NCI-H446 treated with DMSO at 0.1 percent for 48 hours (cell line): Measurements from ENCODE around the gene PPIH.
"Not testable (repeated sequence)": the region's sequence is repeated elsewhere in the genome, so short reads cannot be mapped to it uniquely, and the experiment has no call there.

Experiments used
- DNase-seq: peaks from one replicate; lab custom pipeline; 2025; lab: John Stamatoyannopoulos, UW

The PPIH gene

DNA sequence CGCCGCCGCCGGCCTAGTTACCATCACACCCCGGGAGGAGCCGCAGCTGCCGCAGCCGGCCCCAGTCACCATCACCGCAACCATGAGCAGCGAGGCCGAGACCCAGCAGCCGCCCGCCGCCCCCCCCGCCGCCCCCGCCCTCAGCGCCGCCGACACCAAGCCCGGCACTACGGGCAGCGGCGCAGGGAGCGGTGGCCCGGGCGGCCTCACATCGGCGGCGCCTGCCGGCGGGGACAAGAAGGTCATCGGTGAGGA is 24.2 kb downstream of the PPIH start:
- not testable (repeated sequence) for DNase-seq

DNA sequence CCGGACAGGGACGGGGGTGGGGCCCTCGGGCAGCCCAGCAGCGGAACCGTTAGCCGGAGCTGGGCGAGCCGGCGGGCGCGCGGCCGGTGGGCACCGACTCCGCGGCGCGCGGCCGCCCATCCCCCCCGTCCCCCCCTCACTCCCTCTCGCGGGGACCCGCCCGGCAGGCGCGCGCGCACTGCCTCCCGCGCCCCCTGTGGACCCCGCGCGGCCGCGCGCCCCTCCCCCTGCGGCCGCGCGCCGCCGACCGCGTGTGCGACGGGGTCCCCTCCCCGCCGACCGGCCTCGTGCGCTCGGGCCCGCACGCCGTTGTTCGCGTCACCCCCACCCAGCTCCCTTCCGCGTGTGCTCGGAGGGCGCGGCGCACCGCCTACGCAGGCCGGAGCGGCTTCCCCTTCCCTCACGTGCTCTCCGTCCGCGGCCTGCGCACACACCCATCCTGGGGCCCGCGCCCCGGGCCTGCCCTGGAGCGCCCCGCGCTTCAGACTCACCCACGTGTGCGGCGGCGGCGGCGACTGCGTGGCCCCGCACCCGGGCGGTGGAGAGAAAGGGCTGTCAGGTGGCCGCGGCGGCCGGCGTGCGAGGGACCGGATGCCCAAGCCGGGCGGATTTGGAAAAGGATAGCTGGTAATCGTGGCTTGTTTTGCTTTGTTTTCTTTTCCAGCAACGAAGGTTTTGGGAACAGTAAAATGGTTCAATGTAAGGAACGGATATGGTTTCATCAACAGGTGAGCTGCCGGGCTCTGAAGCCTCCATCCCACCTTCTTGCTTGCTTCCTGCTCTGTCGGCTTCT is 24.7 kb downstream of the PPIH start:
- no peak for DNase-seq

DNA sequence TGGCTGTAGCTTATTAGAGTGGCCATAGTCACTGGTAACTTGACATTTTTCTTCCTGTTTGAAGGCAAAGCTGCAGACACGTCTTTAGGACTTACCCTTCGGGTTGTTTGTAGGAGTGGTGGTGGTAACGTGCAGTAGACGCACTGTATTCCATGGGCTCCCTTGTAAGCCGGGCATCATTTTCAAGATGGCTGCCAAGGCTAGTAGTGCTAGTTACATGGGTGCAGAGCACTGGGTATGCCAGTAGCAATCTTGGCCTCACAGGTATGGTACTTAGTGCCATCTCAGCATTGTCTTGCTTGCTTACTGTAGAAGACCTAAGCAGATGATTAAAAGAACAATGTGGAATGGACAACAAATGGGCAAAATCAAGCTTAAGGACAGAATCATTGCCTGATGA is 25.9 kb downstream of the PPIH start:
- no peak for DNase-seq

DNA sequence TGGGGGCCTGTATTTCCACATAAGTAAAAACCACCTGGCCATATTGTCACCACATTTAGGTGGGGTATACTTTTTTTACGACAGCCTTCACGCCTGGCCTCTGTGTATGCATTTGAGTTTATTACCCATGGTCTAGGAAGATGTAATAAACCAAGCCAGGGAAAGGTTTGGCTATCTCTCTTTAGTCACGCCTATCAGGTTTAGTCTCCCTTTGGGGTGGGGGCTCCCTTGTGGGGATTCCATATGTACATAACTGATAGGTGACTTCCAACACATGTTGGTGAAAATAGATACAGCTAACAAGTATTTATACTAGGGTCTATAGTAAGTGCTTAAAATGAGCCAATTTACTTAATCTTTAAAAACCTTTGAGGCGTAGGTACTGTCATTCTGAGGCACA is 28.2 kb downstream of the PPIH start:
- no peak for DNase-seq

DNA sequence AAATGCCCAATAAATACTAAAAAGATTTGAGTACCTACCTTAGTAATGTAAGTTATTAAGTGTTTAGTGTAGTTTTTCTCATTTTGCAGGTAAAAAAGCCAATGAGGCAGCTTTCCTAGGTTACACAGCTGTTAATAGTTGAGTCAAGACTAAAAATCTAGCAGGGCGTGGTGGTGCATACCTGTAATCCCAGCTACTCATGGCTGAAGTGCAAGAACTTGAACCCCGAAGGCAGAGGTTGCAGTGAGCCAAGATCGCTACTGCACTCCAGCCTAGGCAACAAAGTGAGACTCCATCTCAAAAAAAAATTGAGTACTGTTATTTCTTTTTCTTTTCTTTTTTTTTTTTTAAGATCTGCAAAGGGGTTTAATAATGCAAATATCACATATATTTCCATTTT is 31.7 kb downstream of the PPIH start:
- DNase-seq = no peak

DNA sequence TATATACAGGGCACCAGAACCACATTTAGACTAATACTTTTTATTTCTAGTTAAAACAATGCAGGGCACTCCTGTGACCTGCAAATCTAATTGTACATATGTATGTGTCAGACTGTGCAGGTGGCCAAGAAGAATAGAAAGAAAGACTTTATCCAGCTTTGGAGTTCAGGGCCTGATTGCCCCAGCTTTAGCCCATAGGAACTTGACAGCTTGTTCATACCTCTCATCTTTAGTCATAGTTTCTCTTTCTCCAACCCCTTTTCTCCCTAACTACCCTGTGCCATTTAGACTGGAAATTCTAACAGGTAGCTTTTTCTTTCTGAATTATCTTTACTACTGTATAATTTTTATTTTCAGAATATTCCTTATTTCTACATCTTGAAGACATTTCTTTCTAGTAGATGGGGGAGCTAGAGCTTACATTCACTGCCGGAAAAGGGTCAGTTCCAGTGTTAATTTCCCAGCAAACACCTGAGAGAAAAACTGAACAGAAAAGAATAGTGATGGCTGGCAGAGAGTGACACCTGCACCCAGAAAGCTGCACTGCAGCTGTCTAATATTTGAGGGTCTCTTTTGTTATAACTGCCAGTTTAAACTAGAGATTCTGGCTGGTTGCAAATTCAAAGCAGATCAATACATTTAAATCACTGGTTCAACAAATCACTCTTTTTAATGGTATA is 32.4 kb downstream of the PPIH start:
- no peak for DNase-seq

DNA sequence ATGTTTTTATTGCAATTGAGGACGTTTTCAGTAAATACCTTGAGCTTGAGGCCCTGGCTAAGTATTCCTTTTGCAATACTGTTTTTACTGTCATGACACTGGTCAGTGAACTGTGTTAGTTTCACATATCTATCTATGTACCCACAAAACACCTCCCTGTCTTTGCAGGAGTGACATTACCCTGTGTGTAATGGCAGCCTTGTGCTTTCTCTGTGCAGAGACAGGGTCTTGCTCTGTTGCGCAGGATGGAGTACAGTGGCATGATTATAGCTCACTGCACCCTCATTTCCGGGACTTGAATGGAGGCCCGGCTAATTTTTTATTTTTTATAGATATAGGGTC is 32.9 kb downstream of the PPIH start:
- no peak for DNase-seq

DNA sequence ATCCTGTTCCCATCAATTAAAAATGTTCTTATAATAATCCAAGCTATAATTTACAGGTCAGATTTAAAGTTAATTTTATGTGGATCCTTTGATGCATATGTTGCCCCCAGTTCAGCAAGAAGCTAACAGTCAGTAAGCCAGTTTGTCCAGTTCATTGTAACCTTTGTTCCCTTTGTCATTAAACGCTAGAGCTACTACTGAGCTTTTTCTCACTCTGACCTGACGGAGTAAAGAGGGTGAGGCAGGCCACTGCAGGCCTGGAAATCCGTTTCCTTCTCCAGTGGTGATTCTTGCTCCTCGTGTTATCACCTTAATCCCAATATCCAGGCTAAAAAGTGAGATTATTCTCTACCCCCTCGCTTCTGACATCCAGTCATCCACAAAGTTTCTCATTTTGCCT is 34.2 kb downstream of the PPIH start:
- no peak for DNase-seq

DNA sequence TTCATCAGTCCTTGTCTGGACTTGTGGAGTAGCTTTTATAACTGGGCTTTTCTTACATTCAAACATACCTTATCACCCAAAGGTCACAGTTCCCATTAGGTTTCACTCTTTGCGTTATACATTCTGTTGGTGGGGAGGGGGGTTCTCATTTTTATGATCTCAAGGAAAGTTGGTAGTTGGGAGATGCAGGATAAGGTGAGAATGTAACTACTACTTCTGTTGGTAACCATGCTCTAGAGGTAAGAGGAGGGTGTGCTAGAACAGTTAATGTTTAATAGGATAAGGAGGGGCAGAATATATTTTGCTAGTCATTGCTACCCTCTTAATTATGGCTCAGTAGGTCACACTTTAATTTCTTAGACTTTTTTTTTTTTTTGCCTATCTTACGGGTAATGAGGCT is 34.7 kb downstream of the PPIH start:
- DNase-seq = no peak

DNA sequence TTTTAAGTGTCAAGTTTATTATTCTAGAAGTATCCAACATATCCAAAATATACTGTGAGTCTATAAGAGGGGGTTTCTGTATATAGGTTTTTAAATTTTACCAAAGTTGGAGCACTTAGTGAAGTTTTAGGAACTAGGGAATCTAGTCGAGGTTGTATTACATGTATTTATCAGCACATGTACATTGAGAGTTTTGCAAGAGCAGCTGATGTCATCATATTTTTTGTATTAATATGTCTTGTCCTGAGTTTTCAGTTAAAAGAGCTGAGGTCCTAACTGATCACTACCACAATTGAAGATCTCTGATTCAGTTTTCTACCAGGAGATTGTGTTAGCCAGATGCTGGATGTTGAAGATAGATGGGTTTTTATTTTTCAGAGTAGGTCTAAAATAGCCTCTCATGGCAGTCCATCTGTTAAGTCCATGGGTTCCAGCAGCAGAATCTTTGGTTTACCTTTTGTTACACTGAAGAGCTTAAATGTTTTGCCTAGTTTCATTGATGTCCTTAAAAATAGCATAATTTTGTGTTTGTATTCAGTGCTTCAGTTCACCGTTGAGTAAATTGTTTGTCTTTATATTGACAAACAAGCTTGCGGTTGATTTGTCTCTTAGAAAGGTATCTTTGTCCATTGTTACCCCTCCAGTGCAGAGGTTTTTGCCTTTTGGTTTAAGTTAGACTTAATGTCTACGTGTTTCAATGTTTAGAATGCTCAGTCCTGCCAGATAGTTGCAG is 40.0 kb downstream of the PPIH start:
- DNase-seq = no peak

DNA sequence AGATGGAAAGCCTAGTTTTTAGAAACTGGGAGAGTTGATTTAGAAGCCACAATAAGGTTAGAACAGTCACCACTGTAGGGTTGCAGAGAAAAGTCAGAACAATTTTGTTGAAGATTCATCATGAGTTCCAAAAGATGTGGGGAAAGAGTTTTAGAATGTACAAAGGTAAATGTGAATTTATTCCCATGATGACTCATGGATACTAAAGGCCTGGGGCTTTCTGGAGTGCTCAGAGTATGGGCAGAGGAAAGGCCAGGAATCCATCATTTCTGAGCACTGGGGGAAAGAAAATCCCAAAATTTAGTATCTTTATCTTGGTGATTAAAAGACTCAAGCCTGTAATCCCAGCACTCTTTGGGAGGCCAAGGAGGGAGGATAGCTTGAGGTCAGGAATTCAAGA is 41.8 kb downstream of the PPIH start:
- no peak for DNase-seq

DNA sequence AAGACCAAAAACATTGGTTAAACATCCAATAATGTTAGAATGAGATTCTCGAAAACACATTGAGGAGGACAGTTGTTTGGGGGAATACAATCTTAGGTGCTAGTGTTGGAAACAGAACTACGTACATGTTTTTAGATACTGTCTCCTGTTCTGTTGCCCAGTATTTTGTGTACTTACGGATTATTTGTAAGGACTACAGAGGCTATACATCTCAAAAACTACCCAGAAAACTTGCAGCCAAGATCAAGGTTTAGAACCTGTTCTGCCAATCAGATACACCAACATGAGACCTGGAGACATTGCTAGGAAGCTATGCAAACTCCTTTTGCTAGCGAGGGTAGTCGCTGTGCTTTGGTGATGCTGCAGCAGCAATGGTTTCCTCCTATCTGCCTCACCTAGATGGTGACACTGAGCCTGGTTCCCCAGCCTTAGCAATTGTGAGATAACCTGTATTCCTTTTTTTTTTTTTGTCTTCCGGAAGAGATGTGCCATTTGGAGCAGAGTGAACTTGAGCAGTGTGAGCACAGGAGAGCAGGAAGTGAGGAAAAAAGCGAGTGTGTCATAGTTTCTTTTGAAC is 45.8 kb downstream of the PPIH start:
- no peak for DNase-seq

DNA sequence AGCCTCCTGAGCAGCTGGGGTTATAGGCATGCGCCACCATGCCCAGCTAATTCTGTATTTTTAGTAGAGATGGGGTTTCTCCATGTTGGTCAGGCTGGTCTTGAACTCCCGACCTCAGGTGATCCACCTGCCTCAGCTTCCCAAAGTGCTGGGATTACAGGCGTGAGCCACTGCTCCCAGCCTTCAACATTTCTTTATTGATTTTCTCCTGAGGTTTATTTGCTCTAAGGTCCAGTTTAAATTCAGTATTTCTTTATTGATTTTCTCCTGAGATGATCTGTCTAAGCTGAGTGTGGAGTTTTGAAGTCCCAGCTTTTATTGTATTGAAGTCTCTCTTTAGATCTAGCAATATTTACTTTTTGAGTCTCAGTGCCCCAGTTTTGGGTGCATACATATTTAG is 54.6 kb downstream of the PPIH start:
- not testable (repeated sequence) for DNase-seq

DNA sequence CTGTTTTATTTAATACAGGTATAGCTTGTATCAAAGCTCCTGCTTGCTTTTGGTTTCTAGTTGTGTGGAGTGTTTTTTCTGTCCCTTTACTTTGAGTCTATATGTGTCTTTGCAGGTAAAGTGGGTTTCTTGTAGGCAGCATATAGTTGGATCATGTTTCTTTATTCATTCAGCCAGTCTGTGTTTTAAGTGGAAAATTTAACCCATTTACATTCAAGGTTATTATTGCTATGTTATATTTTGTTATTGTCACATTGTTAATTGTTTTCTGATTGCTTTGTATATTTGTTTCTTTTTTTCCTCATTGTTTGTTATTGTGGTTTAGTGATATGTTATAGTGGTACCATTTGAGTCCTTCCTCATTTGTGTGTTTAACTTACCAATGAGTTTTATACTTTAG is 55.1 kb downstream of the PPIH start:
- no peak for DNase-seq

DNA sequence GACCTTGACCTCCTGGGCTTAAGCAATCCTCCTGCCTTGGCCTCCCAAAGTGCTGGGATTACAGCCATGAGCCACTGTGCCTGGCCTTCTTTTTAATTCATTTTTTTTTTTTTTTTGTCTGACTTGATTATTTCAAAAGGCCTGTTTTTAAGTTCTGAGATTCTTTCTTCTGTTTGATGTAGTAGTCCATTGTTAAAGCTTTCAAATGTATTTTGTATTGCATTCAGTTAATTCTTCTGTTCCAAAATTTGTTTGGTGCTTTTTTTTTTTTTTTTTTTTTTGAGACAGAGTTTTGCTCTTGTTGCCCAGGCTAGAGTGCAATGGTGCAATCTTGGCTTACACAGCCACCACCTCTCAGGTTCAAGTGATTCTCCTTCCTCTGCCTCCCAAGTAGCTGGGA is 56.2 kb downstream of the PPIH start:
- DNase-seq = not testable (repeated sequence)

DNA sequence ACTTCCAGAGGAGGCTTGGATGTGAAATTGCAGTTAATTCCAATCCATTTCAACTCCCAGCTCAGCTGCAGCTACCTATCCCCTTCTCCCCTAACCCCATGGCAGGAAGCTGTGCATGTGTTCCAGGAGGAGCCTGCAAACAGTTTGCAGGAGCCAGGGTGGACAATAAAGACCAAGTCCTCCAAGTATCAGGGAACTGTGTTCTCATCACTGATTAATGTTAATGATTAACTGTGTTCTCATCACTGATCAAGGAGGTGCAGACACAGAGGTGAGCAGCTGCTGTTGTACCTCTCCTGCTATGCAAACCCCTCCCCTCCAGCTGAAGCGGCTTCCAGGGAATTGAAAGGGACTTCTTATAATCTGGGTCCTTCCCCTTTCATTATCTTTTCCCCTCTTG is 62.6 kb downstream of the PPIH start:
- no peak for DNase-seq

DNA sequence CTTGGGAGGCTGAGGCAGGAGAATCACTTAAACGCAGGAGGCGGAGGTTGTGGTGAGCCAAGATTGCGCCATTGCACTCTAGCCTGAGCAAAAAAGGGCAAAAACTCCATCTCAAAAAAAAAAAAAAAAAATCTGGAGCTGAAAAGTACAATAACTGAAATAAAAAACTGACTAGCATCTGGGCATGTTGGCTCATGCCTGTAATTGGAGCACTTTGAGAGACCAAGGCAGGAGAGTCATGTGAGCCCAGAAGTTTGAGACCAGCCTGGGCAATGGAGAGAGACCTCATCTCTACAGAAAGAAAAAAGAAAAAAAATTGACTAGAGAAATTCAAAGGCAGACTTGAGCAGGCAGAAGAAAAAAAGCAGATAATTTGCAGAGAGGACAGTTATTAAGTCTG is 63.7 kb downstream of the PPIH start:
- no peak for DNase-seq

DNA sequence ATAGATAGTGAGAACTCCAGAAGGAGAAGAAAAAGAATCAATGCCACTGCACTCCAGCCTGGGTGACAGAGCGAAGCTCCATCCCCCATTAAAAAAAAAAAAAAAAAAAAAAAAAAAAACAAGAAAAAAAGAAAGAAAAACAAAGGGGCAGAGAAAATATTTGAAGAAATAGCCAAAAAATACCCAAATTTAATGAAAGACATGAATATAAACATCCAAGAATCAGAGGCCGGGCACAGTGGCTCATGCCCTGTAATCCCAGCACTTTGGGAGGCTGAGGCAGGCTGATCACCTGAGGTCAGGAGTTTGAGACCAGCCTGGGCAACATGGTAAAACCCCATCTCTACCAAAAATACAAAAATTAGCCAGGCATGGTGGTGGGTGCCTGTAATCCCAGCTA is 64.2 kb downstream of the PPIH start:
- DNase-seq = not testable (repeated sequence)

DNA sequence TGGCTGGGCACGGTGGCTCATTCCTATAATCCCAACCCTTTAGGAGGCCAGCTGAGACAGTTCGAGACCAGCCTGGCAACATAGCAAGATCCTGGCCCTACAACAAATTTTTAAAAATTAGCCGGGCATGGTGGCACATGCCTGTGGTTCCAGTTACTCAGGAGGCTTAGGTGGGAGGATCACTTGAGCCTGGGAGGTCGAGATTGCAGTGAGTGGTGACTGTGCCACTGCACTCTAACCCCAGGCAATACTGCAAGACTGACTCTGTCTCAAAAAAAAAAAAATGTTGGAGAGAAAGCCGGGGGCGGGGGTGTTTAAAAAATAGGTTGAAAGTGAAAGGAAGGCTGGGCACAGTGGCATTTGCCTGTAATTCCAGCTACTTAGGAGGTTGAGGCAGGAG is 65.3 kb downstream of the PPIH start:
- no peak for DNase-seq

DNA sequence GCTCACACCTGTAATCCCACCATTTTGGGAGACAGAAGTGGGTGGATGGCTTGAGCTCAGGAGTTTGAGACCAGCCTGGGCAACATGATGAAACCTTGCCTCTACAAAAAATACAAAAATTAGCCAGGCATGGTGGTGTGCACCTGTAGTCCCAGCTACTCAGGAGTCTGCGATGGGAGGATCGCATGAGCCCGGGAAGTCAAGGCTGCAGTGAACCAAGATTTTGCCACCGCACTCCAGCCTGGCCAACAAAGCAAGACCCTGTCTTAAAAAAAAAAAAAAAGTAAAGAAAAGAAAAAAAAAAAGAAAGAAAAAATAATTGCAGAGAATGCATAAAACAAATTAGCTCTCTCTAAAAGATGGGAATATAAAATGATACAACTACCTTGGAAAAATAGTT is 67.6 kb downstream of the PPIH start:
- DNase-seq = not testable (repeated sequence)
